Parathyroid adenoma (tissue), 2 donors: Measurements from ENCODE around the gene CNN2.

ENCODE experiments used
- H2AFZ ChIP-seq: fragments of 300-600 bp; sonication (generic); one replicate; pipeline ENCODE4 v1.7.0; 2017; ENCODE audit warnings: antibody characterized with exemption, mild to moderate bottlenecking
- H3K27ac ChIP-seq: fragments of 300-600 bp; sonication (generic); one replicate; pipeline ENCODE4 v1.7.0; 2017
- H3K27me3 ChIP-seq: fragments of 300-600 bp; sonication (generic); one replicate; pipeline ENCODE4 v1.7.0; 2017; ENCODE audit warnings: low read length; ENCODE audit not compliant: control insufficient read depth, insufficient read depth
- H3K36me3 ChIP-seq: fragments of 300-600 bp; sonication (generic); one replicate; pipeline ENCODE4 v1.7.0; 2017; ENCODE audit warnings: low read length; ENCODE audit not compliant: control insufficient read depth, insufficient read depth
- H3K4me1 ChIP-seq: fragments of 300-600 bp; sonication (generic); one replicate; pipeline ENCODE4 v1.7.0; 2017; ENCODE audit warnings: control low read depth
- H3K4me2 ChIP-seq: fragments of 300-600 bp; sonication (generic); one replicate; pipeline ENCODE4 v1.7.0; 2017; ENCODE audit warnings: low read length
- H3K4me3 ChIP-seq: fragments of 300-600 bp; sonication (generic); one replicate; pipeline ENCODE4 v1.7.0; 2017; ENCODE audit warnings: low read depth, low read length
- H3K79me2 ChIP-seq: fragments of 300-600 bp; sonication (generic); one replicate; pipeline ENCODE4 v1.7.0; 2017; ENCODE audit warnings: control low read depth
- H3K9ac ChIP-seq: fragments of 300-600 bp; sonication (generic); one replicate; pipeline ENCODE4 v1.7.0; 2017; ENCODE audit warnings: mild to moderate bottlenecking
- H3K9me3 ChIP-seq: fragments of 300-600 bp; sonication (generic); one replicate; pipeline ENCODE4 v1.7.0; 2017; ENCODE audit warnings: low read length; ENCODE audit not compliant: control insufficient read depth
- CTCF ChIP-seq: fragments of 300-600 bp; sonication (generic); IDR thresholded peaks from one replicate; pipeline ENCODE4 v1.7.0; 2017; ENCODE audit warnings: antibody characterized with exemption, mild to moderate bottlenecking
- donor health status: primary hyperparathyroidism.

CNN2 gene

GRCh38 chr19:1050989-1051788, 24.8 kb downstream of the CNN2 start:
- Histone ChIP-seq H3K4me1 (no peaks in the 10 kb centered on the region), H3K4me2 (no peak overlapping the region), H3K27me3 (no peaks in the 10 kb centered on the region), H3K27ac (no peak overlapping the region), H3K79me2 (no peaks in the 10 kb centered on the region), H3K36me3 (no peaks in the 10 kb centered on the region), H3K4me3 (no peak overlapping the region), H3K9ac (no peak overlapping the region), H3K9me3 (no peaks in the 10 kb centered on the region), H2AFZ (no peak overlapping the region)
- no peak for TF ChIP-seq CTCF

GRCh38 chr19:1051791-1052190, 25.4 kb downstream of the CNN2 start:
- Histone ChIP-seq H3K9me3 (no peaks in the 10 kb centered on the region), H3K36me3 (no peaks in the 10 kb centered on the region), H3K4me2 (no peak overlapping the region), H2AFZ (no peak overlapping the region), H3K27me3 (no peaks in the 10 kb centered on the region), H3K9ac (no peak overlapping the region), H3K4me3 (no peak overlapping the region), H3K4me1 (no peaks in the 10 kb centered on the region), H3K27ac (no peak overlapping the region), H3K79me2 (no peaks in the 10 kb centered on the region)
- TF ChIP-seq CTCF: no peak

DNA sequence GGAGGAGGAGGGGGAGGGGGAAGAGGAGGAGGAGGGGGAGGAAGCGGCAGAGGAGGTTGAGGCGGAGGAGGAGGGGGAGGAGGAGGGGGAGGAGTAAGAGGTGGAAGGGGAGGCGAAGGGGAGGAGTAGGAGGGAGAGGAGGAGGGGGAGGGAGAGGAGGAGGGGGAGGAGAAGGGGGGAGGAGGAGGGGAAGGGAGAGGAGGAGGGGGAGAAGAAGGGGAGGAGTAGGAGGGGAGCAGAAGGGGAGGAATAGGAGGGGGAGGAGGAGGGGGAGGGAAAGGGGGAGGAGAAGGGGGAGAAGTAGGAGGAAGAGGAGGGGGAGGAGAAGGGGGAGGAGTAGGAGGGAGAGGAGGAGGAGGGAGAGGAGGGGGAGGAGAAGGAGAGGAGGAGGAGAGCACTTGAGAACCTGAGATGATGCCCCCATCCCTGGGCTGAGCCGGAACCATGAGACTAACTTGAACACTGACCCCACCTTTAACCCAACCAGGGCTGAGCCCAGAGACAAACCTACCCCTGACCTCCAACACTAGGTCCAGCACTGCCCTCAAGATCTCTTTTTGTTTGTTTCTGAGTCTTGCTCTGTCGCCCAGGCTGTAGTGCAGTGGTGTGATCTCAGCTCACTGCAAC, 26.1 kb downstream of the CNN2 start:
- Histone ChIP-seq H3K79me2 (no peaks in the 10 kb centered on the region), H3K4me3 (no peak overlapping the region), H3K4me2 (no peak overlapping the region), H3K36me3 (no peaks in the 10 kb centered on the region), H3K4me1 (no peaks in the 10 kb centered on the region), H2AFZ (no peak overlapping the region), H3K27me3 (no peaks in the 10 kb centered on the region), H3K27ac (no peak overlapping the region), H3K9ac (no peak overlapping the region), H3K9me3 (no peaks in the 10 kb centered on the region)
- no peak for TF ChIP-seq CTCF

GRCh38 chr19:1053176-1054101, 27.0 kb downstream of the CNN2 start:
- no peaks in the 10 kb centered on the region for H3K79me2 ChIP-seq
- H2AFZ ChIP-seq: no peak overlapping the region
- H3K36me3 ChIP-seq: no peaks in the 10 kb centered on the region
- no peaks in the 10 kb centered on the region for H3K4me1 ChIP-seq
- no peak overlapping the region for H3K27ac ChIP-seq
- H3K9ac ChIP-seq: no peak overlapping the region
- no peak for TF ChIP-seq CTCF
- H3K27me3 ChIP-seq: no peaks in the 10 kb centered on the region
- H3K9me3 ChIP-seq: no peaks in the 10 kb centered on the region
- no peak overlapping the region for H3K4me2 ChIP-seq
- no peak overlapping the region for H3K4me3 ChIP-seq
